ENCODE results near the gene LALBA.
"Not testable (repeated sequence)": the region's sequence is repeated elsewhere in the genome, so short reads cannot be mapped to it uniquely, and the experiment has no call there.

The LALBA gene

GRCh38 chr12:48532601-48533000 is 37.2 kb downstream of the LALBA start:
- no peaks in the 10 kb centered on the region for H3K36me3 ChIP-seq (ENCODE audit: control insufficient read depth, insufficient read depth, low read length)
- no peaks in the 10 kb centered on the region for H3K4me1 ChIP-seq (ENCODE audit: control insufficient read depth, insufficient read depth, low read length, poor library complexity, severe bottlenecking)
- no peaks in the 10 kb centered on the region for H3K9me3 ChIP-seq (ENCODE audit: control insufficient read depth, low read length)
- no peak overlapping the region for H3K27ac ChIP-seq (ENCODE audit: low read depth, low read length, severe bottlenecking)
- H3K4me3 ChIP-seq (ENCODE audit: extremely low read depth, insufficient read depth, low read length, poor library complexity, severe bottlenecking) = no peak overlapping the region

DNA sequence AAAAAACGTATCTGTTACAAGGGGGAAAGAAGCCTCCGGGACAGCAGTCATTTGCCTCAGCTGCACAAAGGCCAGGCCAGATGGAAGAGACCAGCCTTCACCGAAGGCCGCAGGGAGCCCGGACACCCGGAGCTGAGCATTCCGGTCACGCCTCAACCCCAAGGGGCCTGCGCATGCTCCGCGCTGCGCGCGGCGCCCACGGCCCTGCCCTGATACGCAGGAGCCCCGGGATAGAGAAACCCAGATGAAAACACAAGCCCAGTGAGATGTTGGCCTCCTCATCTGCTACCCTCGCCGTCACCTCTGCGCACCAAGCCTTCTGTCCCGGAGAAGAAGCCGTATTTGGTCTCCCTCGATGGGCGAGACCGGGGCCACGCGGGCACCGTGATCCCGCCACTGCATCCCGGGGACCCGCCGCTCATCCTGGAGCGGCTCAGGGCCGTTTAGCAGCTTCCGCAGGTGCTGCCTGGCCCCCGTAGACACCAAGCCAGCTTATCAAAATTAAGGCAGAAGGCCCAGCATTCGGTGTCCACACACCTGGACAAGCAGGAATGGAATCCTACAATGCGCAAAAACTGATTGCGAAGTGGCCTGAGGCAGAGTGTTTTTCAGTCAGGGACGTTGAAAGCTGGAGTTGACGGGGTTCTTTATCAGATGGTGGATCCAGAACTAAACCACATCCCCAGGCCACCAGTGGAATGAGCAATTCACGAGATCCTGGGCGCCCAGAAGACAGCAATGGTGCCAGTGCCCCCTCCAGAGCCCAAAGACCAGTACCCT is 41.8 kb downstream of the LALBA start:
- Histone ChIP-seq H3K4me3 (ENCODE audit: extremely low read depth, insufficient read depth, low read length, poor library complexity, severe bottlenecking) (no peak overlapping the region), H3K27ac (ENCODE audit: low read depth, low read length, severe bottlenecking) (no peak overlapping the region), H3K9me3 (ENCODE audit: control insufficient read depth, low read length) (no peaks in the 10 kb centered on the region), H3K36me3 (ENCODE audit: control insufficient read depth, insufficient read depth, low read length) (no peaks in the 10 kb centered on the region), H3K4me1 (ENCODE audit: control insufficient read depth, insufficient read depth, low read length, poor library complexity, severe bottlenecking) (no peaks in the 10 kb centered on the region)
- 92 to 96% methylated on average over 44 of the region's 44 CpGs for WGBS, 2 experiments (ENCODE audit: insufficient coverage in 2 of 2)

DNA sequence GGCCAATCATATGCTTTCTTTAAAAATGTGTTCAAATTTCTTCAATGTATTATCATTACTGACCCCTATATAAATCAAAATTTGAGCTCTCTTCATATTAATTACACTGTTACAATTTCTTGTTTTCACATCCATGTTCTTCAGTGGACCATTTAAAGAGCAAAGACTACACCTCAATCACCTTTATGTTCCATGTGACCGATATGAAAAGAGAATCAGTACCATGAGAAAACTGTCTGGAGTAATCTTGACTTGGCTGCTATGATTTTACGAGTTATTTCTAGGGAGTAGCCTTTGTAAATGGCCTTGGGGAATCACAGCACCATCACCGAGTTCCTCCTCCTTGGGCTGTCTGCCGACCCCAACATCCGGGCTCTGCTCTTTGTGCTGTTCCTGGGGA is 44.5 kb downstream of the LALBA start, which contains the start of gene OR8S1:
TSS of gene OR8S1 (plus strand) at position 301 of the 400 bp plus-strand sequence. CDS start at position 301, 0 bp downstream.
- H3K27ac ChIP-seq (ENCODE audit: low read depth, low read length, severe bottlenecking) = no peak within 1 kb of the TSS
- no peak within 1 kb of the TSS for H3K4me3 ChIP-seq (ENCODE audit: extremely low read depth, insufficient read depth, low read length, poor library complexity, severe bottlenecking)
- H3K4me1 ChIP-seq (ENCODE audit: control insufficient read depth, insufficient read depth, low read length, poor library complexity, severe bottlenecking) = no peaks in the 10 kb centered on the region
- H3K36me3 ChIP-seq (ENCODE audit: control insufficient read depth, insufficient read depth, low read length) = no peaks in the 10 kb centered on the region
- WGBS, 2 experiments (ENCODE audit: insufficient coverage in 2 of 2) = 82 to 90% methylated on average over 3 to 4 of the region's 5 CpGs
- H3K9me3 ChIP-seq (ENCODE audit: control insufficient read depth, low read length) = no peaks in the 10 kb centered on the region

- WGBS, 2 experiments (ENCODE audit: insufficient coverage in 2 of 2) = 77 to 86% methylated on average over 5 to 12 of the region's 24 CpGs
- H3K9me3 ChIP-seq (ENCODE audit: control insufficient read depth, low read length); H3K4me3 ChIP-seq (ENCODE audit: extremely low read depth, insufficient read depth, low read length, poor library complexity, severe bottlenecking); H3K27ac ChIP-seq (ENCODE audit: low read depth, low read length, severe bottlenecking); H3K4me1 ChIP-seq (ENCODE audit: control insufficient read depth, insufficient read depth, low read length, poor library complexity, severe bottlenecking); H3K36me3 ChIP-seq (ENCODE audit: control insufficient read depth, insufficient read depth, low read length): not testable (repeated sequence)
Measured at GRCh38 chr12:48520381-48520780, 49.5 kb downstream of the LALBA start.

All from mesodermal cell (in vitro differentiated cells).